ENCODE data around the gene TMEM33.

The TMEM33 gene

GRCh38 chr4:41969671-41970070, 34.4 kb downstream of the TMEM33 start:
- no peak for TF ChIP-seq ZNF274 (IDR thresholded peaks at IDR 0.05; ENCODE audit: low read depth, low read length)

GRCh38 chr4:41975341-41975740, 40.1 kb downstream of the TMEM33 start:
- no peak overlapping the region for H3K4me3 ChIP-seq (ENCODE audit: low read length)
- no peak for TF ChIP-seq ZNF274 (IDR thresholded peaks at IDR 0.05; ENCODE audit: low read depth, low read length)

More at GRCh38 chr4:41969671-41970070, 34.4 kb downstream of the TMEM33 start:
- H3K4me3 ChIP-seq (ENCODE audit: low read length) = no peak overlapping the region

GRCh38 chr4:41976775-41977516, 41.7 kb downstream of the TMEM33 start:
- no peak for TF ChIP-seq ZNF274 (IDR thresholded peaks at IDR 0.05; ENCODE audit: low read depth, low read length)
- H3K4me3 ChIP-seq (ENCODE audit: low read length) = no peak overlapping the region

GRCh38 chr4:41977709-41978108, 42.5 kb downstream of the TMEM33 start:
- no peak overlapping the region for H3K4me3 ChIP-seq (ENCODE audit: low read length)
- TF ChIP-seq ZNF274 (IDR thresholded peaks at IDR 0.05; ENCODE audit: low read depth, low read length) = no peak

GRCh38 chr4:41981456-41981855, 46.2 kb downstream of the TMEM33 start, which contains the start of gene DCAF4L1:
Gene DCAF4L1 (plus strand): TSS chr4:41981756. CDS start chr4:41981793, 37 bp downstream.
- TF ChIP-seq ZNF274 (IDR thresholded peaks at IDR 0.05; ENCODE audit: low read depth, low read length) = no peak

GRCh38 chr4:41982716-41983115, 47.5 kb downstream of the TMEM33 start:
- TF ChIP-seq ZNF274 (IDR thresholded peaks at IDR 0.05; ENCODE audit: low read depth, low read length) = no peak
- H3K4me3 ChIP-seq (ENCODE audit: low read length) = no peak overlapping the region

More at GRCh38 chr4:41981456-41981855, 46.2 kb downstream of the TMEM33 start, which contains the start of gene DCAF4L1:
- H3K4me3 ChIP-seq (ENCODE audit: low read length) = no peak within 1 kb of the TSS

- no peak overlapping the region for H3K4me3 ChIP-seq (ENCODE audit: low read length)
- TF ChIP-seq ZNF274 (IDR thresholded peaks at IDR 0.05; ENCODE audit: low read depth, low read length) = no peak
Measured at GRCh38 chr4:41985151-41985550, 49.9 kb downstream of the TMEM33 start.

- no peak for TF ChIP-seq ZNF274 (IDR thresholded peaks at IDR 0.05; ENCODE audit: low read depth, low read length)
- H3K4me3 ChIP-seq (ENCODE audit: low read length) = peak overlapping the region; percentile 83
Measured at GRCh38 chr4:41989994-41990364, 54.8 kb downstream of the TMEM33 start.

- no peak for TF ChIP-seq ZNF274 (IDR thresholded peaks at IDR 0.05; ENCODE audit: low read depth, low read length)
- peak within 1 kb of the TSS; percentile 83 for H3K4me3 ChIP-seq (ENCODE audit: low read length)
Measured at GRCh38 chr4:41990365-41991111, 55.3 kb downstream of the TMEM33 start, which contains the start of gene SLC30A9. Gene SLC30A9 (plus strand): TSS chr4:41990530. CDS start chr4:41990652, 122 bp downstream.

GRCh38 chr4:41991916-41992767, 56.9 kb downstream of the TMEM33 start:
- TF ChIP-seq ZNF274 (IDR thresholded peaks at IDR 0.05; ENCODE audit: low read depth, low read length) = no peak

GRCh38 chr4:41992967-41993857, 58.0 kb downstream of the TMEM33 start:
- no peak overlapping the region for H3K4me3 ChIP-seq (ENCODE audit: low read length)
- TF ChIP-seq ZNF274 (IDR thresholded peaks at IDR 0.05; ENCODE audit: low read depth, low read length) = no peak

More at GRCh38 chr4:41991916-41992767, 56.9 kb downstream of the TMEM33 start:
- peak overlapping the region; percentile 31; the same call in 1 of the 2 replicates for H3K4me3 ChIP-seq (ENCODE audit: low read length)

- TF ChIP-seq ZNF274 (IDR thresholded peaks at IDR 0.05; ENCODE audit: low read depth, low read length) = no peak
- H3K4me3 ChIP-seq (ENCODE audit: low read length) = no peak overlapping the region
Measured at GRCh38 chr4:41994461-41994985, 59.3 kb downstream of the TMEM33 start.

- H3K4me3 ChIP-seq (ENCODE audit: low read length) = no peak overlapping the region
- no peak for TF ChIP-seq ZNF274 (IDR thresholded peaks at IDR 0.05; ENCODE audit: low read depth, low read length)
Measured at GRCh38 chr4:41998019-41998418, 62.8 kb downstream of the TMEM33 start.

Data from GM08714 (cell line).